HepG2 (cell line): ENCODE data around the gene TRABD. TPM values are rescaled to one million over a fixed set of nuclear protein-coding genes. Genes with fewer than 3 reads are reported as not detected.

Experiments used
- FOXK1 ChIP-seq: sonication (generic); formaldehyde crosslinking; IDR thresholded peaks from 2 replicates; pipeline ENCODE4 v1.4.0; 2020; ENCODE audit warnings: low read depth, missing genetic modification reagents, borderline replicate concordance
- GATAD1 ChIP-seq: IDR thresholded peaks from 2 replicates; pipeline ENCODE4 v1.6.1; 2016; ENCODE audit warnings: missing genetic modification reagents, missing compliant biosample characterization
- PCBP1 ChIP-seq: fragments of 200-400 bp; formaldehyde crosslinking; IDR thresholded peaks from 2 replicates; pipeline ENCODE4 v1.6.1; 2017; ENCODE audit warnings: mild to moderate bottlenecking, low read depth, low read length, borderline replicate concordance
- REL ChIP-seq: sonication (generic); formaldehyde crosslinking; conservative IDR thresholded peaks from 2 replicates; pipeline ENCODE4 v1.8.0; 2022; ENCODE audit warnings: mild to moderate bottlenecking, missing genetic modification reagents, moderate library complexity
- SMAD9 ChIP-seq: sonication (generic); formaldehyde crosslinking; IDR thresholded peaks from 2 replicates; pipeline ENCODE4 v1.5.1; 2020; ENCODE audit warnings: mild to moderate bottlenecking, missing genetic modification reagents
- TBX3 ChIP-seq: fragments of 450-650 bp; IDR thresholded peaks from 2 replicates; pipeline ENCODE4 v1.6.1; 2017; ENCODE audit warnings: antibody characterized with exemption, mild to moderate bottlenecking, inconsistent platforms, borderline replicate concordance
- TOE1 ChIP-seq: sonication (generic); formaldehyde crosslinking; IDR thresholded peaks from 2 replicates; pipeline ENCODE4 v1.4.0; 2020; ENCODE audit warnings: mild to moderate bottlenecking, missing genetic modification reagents
- ZNF446 ChIP-seq: sonication (generic); formaldehyde crosslinking; IDR thresholded peaks from 2 replicates; pipeline ENCODE4 v1.5.0; 2020; ENCODE audit warnings: mild to moderate bottlenecking, missing genetic modification reagents
- ZNF484 ChIP-seq: sonication (generic); formaldehyde crosslinking; IDR thresholded peaks from 2 replicates; pipeline ENCODE4 v1.5.1; 2020; ENCODE audit warnings: mild to moderate bottlenecking, low read depth, missing genetic modification reagents, borderline replicate concordance
- ZNF629 ChIP-seq: sonication (generic); formaldehyde crosslinking; conservative IDR thresholded peaks from 2 replicates; pipeline ENCODE4 v1.5.0; 2020; ENCODE audit warnings: missing genetic modification reagents
- polyA plus RNA-seq, 8 experiments: library from polyadenylated mRNA; depleted of rRNA in 3 of 8; stranded (reverse) in 7 of 8; unstranded in 1 of 8; fragments of >200 nt; fragmentation: Illumina TruSeq in 4 of 8; extraction: Trizol in 4 of 8; gene quantifications; 2 replicates each; pipeline versions ENCODE4 v1.2.1 to v1.2.3, GENCODE V29; 2011 to 2016; ENCODE audit warnings: low read depth in 4 of 8, missing spikeins in 1 of 8, mixed read lengths in 1 of 8; ENCODE audit not compliant: insufficient read depth in 1 of 8
- total RNA-seq, 5 experiments: library from RNA; depleted of rRNA; stranded (reverse); fragments of >200 nt; fragmentation: Illumina TruSeq; extraction: Trizol; gene quantifications; 2 replicates each; pipeline ENCODE4 v1.2.3, GENCODE V29; 2016; ENCODE audit warnings: low read depth in 1 of 5
- TF ChIP-seq, protein P1 (sequence below): sonication (generic); formaldehyde crosslinking; IDR thresholded peaks from 2 replicates; pipeline ENCODE4 v1.4.0; 2020; ENCODE audit warnings: missing genetic modification reagents
- TF ChIP-seq, protein P2 (sequence below): IDR thresholded peaks from 2 replicates; pipeline ENCODE4 v1.6.1; 2016; ENCODE audit warnings: mild to moderate bottlenecking, missing biosample characterization, missing genetic modification reagents
- TF ChIP-seq, protein P3 (sequence below): sonication (generic); formaldehyde crosslinking; IDR thresholded peaks from 2 replicates; pipeline ENCODE4 v1.5.0; 2020; ENCODE audit warnings: mild to moderate bottlenecking, low read depth, missing genetic modification reagents, borderline replicate concordance
- TF ChIP-seq, protein P4 (sequence below): sonication (generic); formaldehyde crosslinking; IDR thresholded peaks from 2 replicates; pipeline ENCODE4 v1.9.0; 2021; ENCODE audit warnings: missing genetic modification reagents, borderline replicate concordance
- TF ChIP-seq, protein P5 (sequence below): sonication (generic); formaldehyde crosslinking; IDR thresholded peaks from 2 replicates; pipeline ENCODE4 v1.5.1; 2020; ENCODE audit warnings: missing genetic modification reagents, mild to moderate bottlenecking, borderline replicate concordance
- TF ChIP-seq, protein P6 (sequence below): sonication (generic); formaldehyde crosslinking; IDR thresholded peaks from 2 replicates; pipeline ENCODE4 v1.4.0; 2020; ENCODE audit warnings: missing genetic modification reagents

Gene TRABD
- total and polyA plus RNA-seq, 2 of the 13 experiments (the other 11 are each of a cell fraction or from before 2014, with no cell fraction given), result 21.5 to 28.9 TPM

DNA sequence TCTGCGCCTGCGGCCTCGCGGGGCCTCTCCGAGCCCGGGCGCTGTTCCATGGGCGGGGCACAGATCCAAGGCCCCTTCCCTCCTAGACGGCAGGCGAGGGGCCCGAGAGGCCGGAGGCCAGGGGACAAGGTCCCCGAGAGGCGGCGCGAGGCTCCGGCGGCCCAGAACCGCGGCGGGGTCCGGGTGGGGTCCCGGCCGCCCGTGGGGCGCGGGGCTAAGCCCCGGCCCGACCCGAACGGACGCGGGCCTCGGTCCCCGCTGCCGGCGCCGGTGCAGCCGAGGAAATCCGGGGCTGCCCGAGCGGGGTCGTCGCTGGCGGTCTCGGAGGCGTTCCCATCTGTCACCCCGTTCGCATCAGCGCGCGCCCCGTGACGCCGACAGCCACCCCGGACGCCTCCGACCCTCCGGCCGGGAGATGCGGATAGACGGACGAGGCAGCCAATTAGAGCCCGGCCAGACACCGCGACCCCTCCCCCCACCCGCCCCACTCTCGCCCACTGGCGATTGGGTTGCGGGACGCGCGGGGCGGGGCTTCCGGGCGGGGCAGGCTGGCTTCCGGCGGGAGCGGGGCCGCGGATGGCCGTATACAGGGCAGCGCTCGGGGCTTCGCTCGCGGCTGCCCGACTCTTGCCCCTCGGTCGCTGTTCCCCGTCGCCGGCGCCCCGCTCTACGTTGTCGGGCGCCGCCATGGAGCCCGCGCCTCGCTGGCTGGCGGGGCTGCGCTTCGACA, 14.9 kb downstream of the TRABD start, which contains the start of gene SELENOO (continued):
- TF ChIP-seq, protein P1, sequence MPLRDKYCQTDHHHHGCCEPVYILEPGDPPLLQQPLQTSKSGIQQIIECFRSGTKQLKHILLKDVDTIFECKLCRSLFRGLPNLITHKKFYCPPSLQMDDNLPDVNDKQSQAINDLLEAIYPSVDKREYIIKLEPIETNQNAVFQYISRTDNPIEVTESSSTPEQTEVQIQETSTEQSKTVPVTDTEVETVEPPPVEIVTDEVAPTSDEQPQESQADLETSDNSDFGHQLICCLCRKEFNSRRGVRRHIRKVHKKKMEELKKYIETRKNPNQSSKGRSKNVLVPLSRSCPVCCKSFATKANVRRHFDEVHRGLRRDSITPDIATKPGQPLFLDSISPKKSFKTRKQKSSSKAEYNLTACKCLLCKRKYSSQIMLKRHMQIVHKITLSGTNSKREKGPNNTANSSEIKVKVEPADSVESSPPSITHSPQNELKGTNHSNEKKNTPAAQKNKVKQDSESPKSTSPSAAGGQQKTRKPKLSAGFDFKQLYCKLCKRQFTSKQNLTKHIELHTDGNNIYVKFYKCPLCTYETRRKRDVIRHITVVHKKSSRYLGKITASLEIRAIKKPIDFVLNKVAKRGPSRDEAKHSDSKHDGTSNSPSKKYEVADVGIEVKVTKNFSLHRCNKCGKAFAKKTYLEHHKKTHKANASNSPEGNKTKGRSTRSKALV (CRISPR knock-in tag), result no peak
- TF ChIP-seq, protein P2, sequence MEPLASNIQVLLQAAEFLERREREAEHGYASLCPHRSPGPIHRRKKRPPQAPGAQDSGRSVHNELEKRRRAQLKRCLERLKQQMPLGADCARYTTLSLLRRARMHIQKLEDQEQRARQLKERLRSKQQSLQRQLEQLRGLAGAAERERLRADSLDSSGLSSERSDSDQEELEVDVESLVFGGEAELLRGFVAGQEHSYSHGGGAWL (CRISPR knock-in tag), result no peak; the same call in 1 of the 2 replicates
- TF ChIP-seq SMAD9 (CRISPR knock-in tag), result no peak
- TF ChIP-seq ZNF484 (CRISPR knock-in tag), result no peak
- TF ChIP-seq TBX3, result no peak
- TF ChIP-seq, protein P3, sequence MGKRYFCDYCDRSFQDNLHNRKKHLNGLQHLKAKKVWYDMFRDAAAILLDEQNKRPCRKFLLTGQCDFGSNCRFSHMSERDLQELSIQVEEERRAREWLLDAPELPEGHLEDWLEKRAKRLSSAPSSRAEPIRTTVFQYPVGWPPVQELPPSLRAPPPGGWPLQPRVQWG (CRISPR knock-in tag), result no peak
- TF ChIP-seq REL (CRISPR knock-in tag), result no peak
- TF ChIP-seq, protein P4, sequence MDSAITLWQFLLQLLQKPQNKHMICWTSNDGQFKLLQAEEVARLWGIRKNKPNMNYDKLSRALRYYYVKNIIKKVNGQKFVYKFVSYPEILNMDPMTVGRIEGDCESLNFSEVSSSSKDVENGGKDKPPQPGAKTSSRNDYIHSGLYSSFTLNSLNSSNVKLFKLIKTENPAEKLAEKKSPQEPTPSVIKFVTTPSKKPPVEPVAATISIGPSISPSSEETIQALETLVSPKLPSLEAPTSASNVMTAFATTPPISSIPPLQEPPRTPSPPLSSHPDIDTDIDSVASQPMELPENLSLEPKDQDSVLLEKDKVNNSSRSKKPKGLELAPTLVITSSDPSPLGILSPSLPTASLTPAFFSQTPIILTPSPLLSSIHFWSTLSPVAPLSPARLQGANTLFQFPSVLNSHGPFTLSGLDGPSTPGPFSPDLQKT (CRISPR knock-in tag), result no peak
- no peak for TF ChIP-seq FOXK1
- no peak for TF ChIP-seq ZNF446 (CRISPR knock-in tag)
- TF ChIP-seq, protein P5, sequence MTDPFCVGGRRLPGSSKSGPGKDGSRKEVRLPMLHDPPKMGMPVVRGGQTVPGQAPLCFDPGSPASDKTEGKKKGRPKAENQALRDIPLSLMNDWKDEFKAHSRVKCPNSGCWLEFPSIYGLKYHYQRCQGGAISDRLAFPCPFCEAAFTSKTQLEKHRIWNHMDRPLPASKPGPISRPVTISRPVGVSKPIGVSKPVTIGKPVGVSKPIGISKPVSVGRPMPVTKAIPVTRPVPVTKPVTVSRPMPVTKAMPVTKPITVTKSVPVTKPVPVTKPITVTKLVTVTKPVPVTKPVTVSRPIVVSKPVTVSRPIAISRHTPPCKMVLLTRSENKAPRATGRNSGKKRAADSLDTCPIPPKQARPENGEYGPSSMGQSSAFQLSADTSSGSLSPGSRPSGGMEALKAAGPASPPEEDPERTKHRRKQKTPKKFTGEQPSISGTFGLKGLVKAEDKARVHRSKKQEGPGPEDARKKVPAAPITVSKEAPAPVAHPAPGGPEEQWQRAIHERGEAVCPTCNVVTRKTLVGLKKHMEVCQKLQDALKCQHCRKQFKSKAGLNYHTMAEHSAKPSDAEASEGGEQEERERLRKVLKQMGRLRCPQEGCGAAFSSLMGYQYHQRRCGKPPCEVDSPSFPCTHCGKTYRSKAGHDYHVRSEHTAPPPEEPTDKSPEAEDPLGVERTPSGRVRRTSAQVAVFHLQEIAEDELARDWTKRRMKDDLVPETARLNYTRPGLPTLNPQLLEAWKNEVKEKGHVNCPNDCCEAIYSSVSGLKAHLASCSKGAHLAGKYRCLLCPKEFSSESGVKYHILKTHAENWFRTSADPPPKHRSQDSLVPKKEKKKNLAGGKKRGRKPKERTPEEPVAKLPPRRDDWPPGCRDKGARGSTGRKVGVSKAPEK (CRISPR knock-in tag), result no peak
- no peak for TF ChIP-seq ZNF629 (CRISPR knock-in tag)
- no peak for TF ChIP-seq TOE1
- TF ChIP-seq, protein P6, sequence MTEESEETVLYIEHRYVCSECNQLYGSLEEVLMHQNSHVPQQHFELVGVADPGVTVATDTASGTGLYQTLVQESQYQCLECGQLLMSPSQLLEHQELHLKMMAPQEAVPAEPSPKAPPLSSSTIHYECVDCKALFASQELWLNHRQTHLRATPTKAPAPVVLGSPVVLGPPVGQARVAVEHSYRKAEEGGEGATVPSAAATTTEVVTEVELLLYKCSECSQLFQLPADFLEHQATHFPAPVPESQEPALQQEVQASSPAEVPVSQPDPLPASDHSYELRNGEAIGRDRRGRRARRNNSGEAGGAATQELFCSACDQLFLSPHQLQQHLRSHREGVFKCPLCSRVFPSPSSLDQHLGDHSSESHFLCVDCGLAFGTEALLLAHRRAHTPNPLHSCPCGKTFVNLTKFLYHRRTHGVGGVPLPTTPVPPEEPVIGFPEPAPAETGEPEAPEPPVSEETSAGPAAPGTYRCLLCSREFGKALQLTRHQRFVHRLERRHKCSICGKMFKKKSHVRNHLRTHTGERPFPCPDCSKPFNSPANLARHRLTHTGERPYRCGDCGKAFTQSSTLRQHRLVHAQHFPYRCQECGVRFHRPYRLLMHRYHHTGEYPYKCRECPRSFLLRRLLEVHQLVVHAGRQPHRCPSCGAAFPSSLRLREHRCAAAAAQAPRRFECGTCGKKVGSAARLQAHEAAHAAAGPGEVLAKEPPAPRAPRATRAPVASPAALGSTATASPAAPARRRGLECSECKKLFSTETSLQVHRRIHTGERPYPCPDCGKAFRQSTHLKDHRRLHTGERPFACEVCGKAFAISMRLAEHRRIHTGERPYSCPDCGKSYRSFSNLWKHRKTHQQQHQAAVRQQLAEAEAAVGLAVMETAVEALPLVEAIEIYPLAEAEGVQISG (CRISPR knock-in tag), result peak; percentile 51
- peak; percentile 67 for TF ChIP-seq GATAD1
- 0 out of 2 replicates have a peak, but pooled peaks have one; percentile 34 for TF ChIP-seq PCBP1
